Parathyroid adenoma (tissue), 2 donors: ENCODE data around the gene GJA5.

Experiments
- H2AFZ ChIP-seq: fragments of 300-600 bp; sonication (generic); one replicate; pipeline ENCODE4 v1.7.0; 2017; ENCODE audit warnings: antibody characterized with exemption, mild to moderate bottlenecking
- H3K27ac ChIP-seq: fragments of 300-600 bp; sonication (generic); one replicate; pipeline ENCODE4 v1.7.0; 2017
- H3K27me3 ChIP-seq: fragments of 300-600 bp; sonication (generic); one replicate; pipeline ENCODE4 v1.7.0; 2017; ENCODE audit warnings: low read length; ENCODE audit not compliant: control insufficient read depth, insufficient read depth
- H3K36me3 ChIP-seq: fragments of 300-600 bp; sonication (generic); one replicate; pipeline ENCODE4 v1.7.0; 2017; ENCODE audit warnings: low read length; ENCODE audit not compliant: control insufficient read depth, insufficient read depth
- H3K4me1 ChIP-seq: fragments of 300-600 bp; sonication (generic); one replicate; pipeline ENCODE4 v1.7.0; 2017; ENCODE audit warnings: control low read depth
- H3K4me2 ChIP-seq: fragments of 300-600 bp; sonication (generic); one replicate; pipeline ENCODE4 v1.7.0; 2017; ENCODE audit warnings: low read length
- H3K4me3 ChIP-seq: fragments of 300-600 bp; sonication (generic); one replicate; pipeline ENCODE4 v1.7.0; 2017; ENCODE audit warnings: low read depth, low read length
- H3K79me2 ChIP-seq: fragments of 300-600 bp; sonication (generic); one replicate; pipeline ENCODE4 v1.7.0; 2017; ENCODE audit warnings: control low read depth
- H3K9ac ChIP-seq: fragments of 300-600 bp; sonication (generic); one replicate; pipeline ENCODE4 v1.7.0; 2017; ENCODE audit warnings: mild to moderate bottlenecking
- H3K9me3 ChIP-seq: fragments of 300-600 bp; sonication (generic); one replicate; pipeline ENCODE4 v1.7.0; 2017; ENCODE audit warnings: low read length; ENCODE audit not compliant: control insufficient read depth
- CTCF ChIP-seq: fragments of 300-600 bp; sonication (generic); IDR thresholded peaks from one replicate; pipeline ENCODE4 v1.7.0; 2017; ENCODE audit warnings: antibody characterized with exemption, mild to moderate bottlenecking
- donor health status: primary hyperparathyroidism.

The GJA5 gene

GRCh38 chr1:147777694-147778093 lies 17.3 kb upstream of the GJA5 start:
- Histone ChIP-seq H3K36me3 (no peaks in the 10 kb centered on the region), H3K79me2 (no peaks in the 10 kb centered on the region), H2AFZ (no peak overlapping the region), H3K9ac (no peak overlapping the region), H3K4me2 (no peak overlapping the region), H3K4me3 (no peak overlapping the region), H3K4me1 (no peaks in the 10 kb centered on the region), H3K27me3 (no peaks in the 10 kb centered on the region), H3K9me3 (no peaks in the 10 kb centered on the region), H3K27ac (no peak overlapping the region)
- TF ChIP-seq CTCF: no peak

GRCh38 chr1:147773215-147773715 lies 12.9 kb upstream of the GJA5 start:
- Histone ChIP-seq H3K4me2 (no peak overlapping the region), H3K4me3 (no peak overlapping the region), H3K4me1 (no peaks in the 10 kb centered on the region), H3K79me2 (no peaks in the 10 kb centered on the region), H3K9me3 (no peaks in the 10 kb centered on the region), H3K36me3 (no peaks in the 10 kb centered on the region), H2AFZ (no peak overlapping the region), H3K27ac (no peak overlapping the region), H3K27me3 (no peaks in the 10 kb centered on the region), H3K9ac (no peak overlapping the region)
- TF ChIP-seq CTCF: no peak

DNA sequence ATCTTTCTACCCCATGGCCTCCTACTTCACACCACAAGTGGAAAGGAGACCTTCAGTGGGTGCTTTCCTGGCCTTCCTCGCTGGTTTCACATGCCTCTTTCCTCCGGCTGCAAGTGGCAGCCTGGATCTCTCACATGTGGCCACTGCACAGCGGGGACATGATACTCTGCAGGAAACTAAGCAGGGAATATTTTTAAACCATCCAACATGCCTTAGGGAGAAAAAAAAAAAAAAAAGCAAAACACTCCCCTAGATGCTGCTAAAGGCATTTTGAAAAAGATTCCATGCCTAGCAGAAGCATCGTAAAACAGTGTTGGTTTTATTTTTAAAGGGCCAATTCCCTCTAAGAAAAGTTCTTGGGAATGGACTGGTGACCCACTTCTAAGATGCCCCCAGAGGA lies 12.2 kb upstream of the GJA5 start:
- Histone ChIP-seq H3K9ac (no peak overlapping the region), H3K4me2 (no peak overlapping the region), H3K79me2 (no peaks in the 10 kb centered on the region), H3K9me3 (no peaks in the 10 kb centered on the region), H3K27me3 (no peaks in the 10 kb centered on the region), H3K36me3 (no peaks in the 10 kb centered on the region), H3K4me3 (peak overlapping the region; percentile 20), H2AFZ (no peak overlapping the region), H3K27ac (no peak overlapping the region), H3K4me1 (no peaks in the 10 kb centered on the region)
- TF ChIP-seq CTCF: no peak

DNA sequence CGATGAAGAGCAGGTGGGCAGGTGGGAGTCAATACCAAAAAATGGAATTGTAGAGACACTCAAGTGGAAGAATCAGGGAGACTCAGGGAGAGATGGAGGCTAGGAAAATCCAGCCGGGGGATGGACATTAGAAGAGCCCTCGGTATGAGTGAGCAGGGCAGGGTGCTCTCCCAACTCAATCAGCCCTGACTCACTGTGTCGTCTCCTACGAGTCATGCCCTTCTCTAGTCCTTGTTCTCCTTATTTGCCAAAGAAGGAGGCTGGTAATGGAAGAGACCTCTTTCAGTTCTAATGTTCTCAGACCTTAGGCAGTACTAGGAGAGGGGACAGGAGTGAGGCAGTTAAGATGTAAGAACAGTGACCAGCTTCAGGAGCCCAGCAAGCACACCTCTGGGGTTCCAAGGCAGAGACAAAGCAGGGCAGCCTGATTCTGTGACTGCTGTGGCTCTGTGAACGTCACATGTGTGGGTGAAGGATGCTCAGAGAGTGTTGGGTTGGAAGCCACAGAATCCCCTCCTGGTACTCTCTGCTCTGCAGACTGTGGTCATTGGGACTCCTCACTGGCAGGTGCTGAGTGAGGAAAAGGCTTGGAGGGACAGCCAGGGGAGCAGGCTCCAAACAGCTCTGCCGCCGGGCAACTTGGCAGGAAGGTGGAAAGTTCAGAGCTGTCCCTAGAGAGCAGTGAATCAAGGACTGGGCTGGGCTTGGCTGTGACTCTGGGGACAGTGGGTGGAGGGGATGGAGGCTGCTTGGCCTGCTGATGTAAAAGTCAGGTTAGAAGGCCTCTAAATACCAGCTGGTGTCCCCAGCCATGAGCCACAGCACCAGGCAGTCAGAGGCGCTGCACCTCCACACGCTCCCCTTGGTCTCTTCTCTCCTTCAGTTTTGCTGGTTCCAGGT lies 11.1 kb upstream of the GJA5 start:
- no peak overlapping the region for H3K4me2 ChIP-seq
- H3K36me3 ChIP-seq: no peaks in the 10 kb centered on the region
- no peaks in the 10 kb centered on the region for H3K4me1 ChIP-seq
- H3K4me3 ChIP-seq: no peak overlapping the region
- no peaks in the 10 kb centered on the region for H3K79me2 ChIP-seq
- no peaks in the 10 kb centered on the region for H3K9me3 ChIP-seq
- no peak overlapping the region for H2AFZ ChIP-seq
- no peak overlapping the region for H3K27ac ChIP-seq
- H3K27me3 ChIP-seq: no peaks in the 10 kb centered on the region
- TF ChIP-seq CTCF: no peak
- no peak overlapping the region for H3K9ac ChIP-seq

GRCh38 chr1:147769106-147769505 lies 8.7 kb upstream of the GJA5 start:
- Histone ChIP-seq H3K27ac (no peak overlapping the region), H3K4me1 (no peaks in the 10 kb centered on the region), H3K27me3 (no peaks in the 10 kb centered on the region), H3K9me3 (no peaks in the 10 kb centered on the region), H3K79me2 (no peaks in the 10 kb centered on the region), H2AFZ (no peak overlapping the region), H3K4me2 (no peak overlapping the region), H3K9ac (no peak overlapping the region), H3K36me3 (no peaks in the 10 kb centered on the region), H3K4me3 (no peak overlapping the region)
- no peak for TF ChIP-seq CTCF
